ENCODE measurements around the gene CISD3.
A peak's percentile ranks its signal among the peaks of the same experiment; 100 is the strongest.
"Not testable (repeated sequence)": the region's sequence is repeated elsewhere in the genome, so short reads cannot be mapped to it uniquely, and the experiment has no call there.

Gene CISD3

DNA sequence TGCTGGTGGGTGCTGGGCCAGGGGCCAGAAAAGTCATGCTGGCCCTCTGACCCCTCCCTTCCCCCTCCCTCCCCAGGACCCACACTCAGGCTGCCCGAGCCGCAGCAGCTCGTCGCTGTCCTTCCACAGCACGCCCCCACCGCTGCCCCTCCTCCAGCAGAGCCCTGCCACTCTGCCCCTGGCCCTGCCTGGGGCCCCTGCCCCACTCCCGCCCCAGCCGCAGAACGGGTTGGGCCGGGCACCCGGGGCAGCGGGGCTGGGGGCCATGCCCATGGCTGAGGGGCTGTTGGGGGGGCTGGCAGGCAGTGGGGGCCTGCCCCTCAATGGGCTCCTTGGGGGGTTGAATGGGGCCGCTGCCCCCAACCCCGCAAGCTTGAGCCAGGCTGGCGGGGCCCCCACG is 8.3 kb upstream of the CISD3 start:
- no peaks in the 10 kb centered on the region for H3K27me3 ChIP-seq (replicated peaks; ENCODE audit: control insufficient read depth, insufficient read depth, low read length)
- TF ChIP-seq, protein P1, sequence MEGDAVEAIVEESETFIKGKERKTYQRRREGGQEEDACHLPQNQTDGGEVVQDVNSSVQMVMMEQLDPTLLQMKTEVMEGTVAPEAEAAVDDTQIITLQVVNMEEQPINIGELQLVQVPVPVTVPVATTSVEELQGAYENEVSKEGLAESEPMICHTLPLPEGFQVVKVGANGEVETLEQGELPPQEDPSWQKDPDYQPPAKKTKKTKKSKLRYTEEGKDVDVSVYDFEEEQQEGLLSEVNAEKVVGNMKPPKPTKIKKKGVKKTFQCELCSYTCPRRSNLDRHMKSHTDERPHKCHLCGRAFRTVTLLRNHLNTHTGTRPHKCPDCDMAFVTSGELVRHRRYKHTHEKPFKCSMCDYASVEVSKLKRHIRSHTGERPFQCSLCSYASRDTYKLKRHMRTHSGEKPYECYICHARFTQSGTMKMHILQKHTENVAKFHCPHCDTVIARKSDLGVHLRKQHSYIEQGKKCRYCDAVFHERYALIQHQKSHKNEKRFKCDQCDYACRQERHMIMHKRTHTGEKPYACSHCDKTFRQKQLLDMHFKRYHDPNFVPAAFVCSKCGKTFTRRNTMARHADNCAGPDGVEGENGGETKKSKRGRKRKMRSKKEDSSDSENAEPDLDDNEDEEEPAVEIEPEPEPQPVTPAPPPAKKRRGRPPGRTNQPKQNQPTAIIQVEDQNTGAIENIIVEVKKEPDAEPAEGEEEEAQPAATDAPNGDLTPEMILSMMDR (IDR thresholded peaks at IDR 0.05; ENCODE audit: insufficient read depth, low read length, poor library complexity, severe bottlenecking): no peak
- no peak overlapping the region for H3K4me3 ChIP-seq (replicated peaks; ENCODE audit: low read depth, low read length)
- DNase-seq (ENCODE audit: extremely low read depth, insufficient read length): no peak
- peaks cover 34% of the 10 kb centered on the region for H3K36me3 ChIP-seq (ENCODE audit: control insufficient read depth, insufficient read depth, low read length)

DNA sequence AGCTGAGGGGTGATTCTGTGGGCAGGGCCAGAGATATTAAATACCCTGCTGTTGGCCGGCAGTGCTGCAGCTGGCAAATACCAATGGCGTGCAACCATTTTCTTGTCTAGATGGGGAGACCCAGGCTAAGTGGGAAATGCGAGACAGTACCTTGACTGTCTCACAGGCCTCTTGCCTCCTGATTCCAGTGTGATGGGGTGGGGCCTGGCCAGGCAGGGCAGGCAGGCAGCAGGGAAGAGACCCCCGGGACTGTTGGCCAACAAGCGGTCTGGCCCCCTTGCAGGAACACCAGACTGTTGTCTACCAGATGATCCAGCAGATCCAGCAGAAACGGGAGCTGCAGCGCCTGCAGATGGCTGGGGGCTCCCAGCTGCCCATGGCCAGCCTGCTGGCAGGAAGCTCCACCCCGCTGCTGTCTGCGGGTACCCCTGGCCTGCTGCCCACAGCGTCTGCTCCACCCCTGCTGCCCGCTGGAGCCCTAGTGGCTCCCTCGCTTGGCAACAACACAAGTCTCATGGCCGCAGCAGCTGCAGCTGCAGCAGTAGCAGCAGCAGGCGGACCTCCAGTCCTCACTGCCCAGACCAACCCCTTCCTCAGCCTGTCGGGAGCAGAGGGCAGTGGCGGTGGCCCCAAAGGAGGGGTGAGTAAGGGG is 5.7 kb upstream of the CISD3 start:
- no peaks in the 10 kb centered on the region for H3K27me3 ChIP-seq (replicated peaks; ENCODE audit: control insufficient read depth, insufficient read depth, low read length)
- peaks cover 19% of the 10 kb centered on the region for H3K36me3 ChIP-seq (ENCODE audit: control insufficient read depth, insufficient read depth, low read length)
- H3K4me3 ChIP-seq (replicated peaks; ENCODE audit: low read depth, low read length): no peak overlapping the region
- DNase-seq (ENCODE audit: extremely low read depth, insufficient read length): no peak
- TF ChIP-seq, protein P1 (IDR thresholded peaks at IDR 0.05; ENCODE audit: insufficient read depth, low read length, poor library complexity, severe bottlenecking): no peak

DNA sequence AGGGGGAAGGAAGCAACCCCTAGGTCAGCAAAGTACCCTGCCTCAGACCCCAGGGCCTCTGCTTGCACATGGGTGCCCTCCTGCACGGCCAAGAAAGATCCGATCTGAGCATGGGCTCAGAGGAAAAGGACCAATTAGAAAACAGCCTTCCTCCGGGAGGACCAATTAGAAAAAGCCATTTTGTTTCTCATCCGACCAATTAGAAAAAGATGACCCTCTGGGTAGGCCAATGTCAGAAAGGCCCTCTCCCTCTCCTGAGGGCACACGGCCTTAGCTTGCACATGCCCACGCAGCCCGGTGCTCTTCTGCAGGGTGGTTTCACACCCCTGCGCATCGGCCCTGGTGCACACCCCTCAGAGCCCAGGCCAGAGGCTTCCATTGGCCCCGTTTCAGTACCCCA is 5.1 kb upstream of the CISD3 start:
- TF ChIP-seq, protein P1 (IDR thresholded peaks at IDR 0.05; ENCODE audit: insufficient read depth, low read length, poor library complexity, severe bottlenecking): no peak
- no peak overlapping the region for H3K4me3 ChIP-seq (replicated peaks; ENCODE audit: low read depth, low read length)
- peaks cover 17% of the 10 kb centered on the region for H3K36me3 ChIP-seq (ENCODE audit: control insufficient read depth, insufficient read depth, low read length)
- no peaks in the 10 kb centered on the region for H3K27me3 ChIP-seq (replicated peaks; ENCODE audit: control insufficient read depth, insufficient read depth, low read length)
- DNase-seq (ENCODE audit: extremely low read depth, insufficient read length): no peak

DNA sequence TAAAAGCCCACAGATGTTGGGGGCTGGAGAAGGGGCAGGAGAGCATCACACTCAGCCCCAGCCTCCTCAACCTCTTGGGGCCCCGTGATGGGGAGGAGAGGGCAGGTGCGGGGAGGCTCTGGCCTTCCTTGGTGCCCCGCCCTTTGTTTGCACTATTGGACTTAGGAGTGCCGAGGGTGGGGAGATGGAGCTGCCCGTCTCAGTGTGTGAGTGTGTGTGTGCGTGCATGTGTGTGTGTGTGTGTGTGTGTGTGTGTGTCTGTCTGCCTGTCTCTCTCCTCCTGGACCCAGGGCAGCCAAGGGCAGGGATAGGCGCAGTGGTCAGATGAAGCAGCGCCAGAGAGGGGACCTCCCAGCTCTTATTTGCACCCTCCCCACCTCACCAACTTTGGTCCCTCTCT is 4.0 kb upstream of the CISD3 start:
- not testable (repeated sequence) for H3K27me3 ChIP-seq (replicated peaks; ENCODE audit: control insufficient read depth, insufficient read depth, low read length); DNase-seq (ENCODE audit: extremely low read depth, insufficient read length); H3K4me3 ChIP-seq (replicated peaks; ENCODE audit: low read depth, low read length)
- peaks cover 13% of the 10 kb centered on the region for H3K36me3 ChIP-seq (ENCODE audit: control insufficient read depth, insufficient read depth, low read length)

DNA sequence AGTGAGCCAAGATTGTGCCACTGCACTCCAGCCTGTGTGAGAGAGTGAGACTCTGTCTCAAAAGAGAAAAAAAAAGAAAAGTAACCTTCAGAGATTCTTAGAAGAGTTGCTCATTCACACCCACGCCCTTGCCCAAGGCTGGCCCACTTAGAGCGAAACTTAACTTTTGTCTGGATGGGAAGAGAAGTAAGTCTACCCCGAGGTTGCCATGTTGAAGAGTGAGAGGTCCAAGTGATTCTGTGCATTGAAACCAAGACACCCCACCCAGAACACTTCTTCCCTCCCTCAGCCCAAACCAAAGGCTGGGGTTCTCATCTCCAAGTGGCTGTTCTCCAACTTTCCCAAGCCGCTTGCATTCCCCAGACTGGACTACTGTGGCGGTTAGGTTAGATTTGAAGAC is 2.4 kb upstream of the CISD3 start:
- TF ChIP-seq, protein P1 (IDR thresholded peaks at IDR 0.05; ENCODE audit: insufficient read depth, low read length, poor library complexity, severe bottlenecking): no peak
- no peak for DNase-seq (ENCODE audit: extremely low read depth, insufficient read length)
- Histone ChIP-seq H3K27me3 (replicated peaks; ENCODE audit: control insufficient read depth, insufficient read depth, low read length) (no peaks in the 10 kb centered on the region), H3K4me3 (replicated peaks; ENCODE audit: low read depth, low read length) (no peak overlapping the region), H3K36me3 (ENCODE audit: control insufficient read depth, insufficient read depth, low read length) (peaks cover 8% of the 10 kb centered on the region)

DNA sequence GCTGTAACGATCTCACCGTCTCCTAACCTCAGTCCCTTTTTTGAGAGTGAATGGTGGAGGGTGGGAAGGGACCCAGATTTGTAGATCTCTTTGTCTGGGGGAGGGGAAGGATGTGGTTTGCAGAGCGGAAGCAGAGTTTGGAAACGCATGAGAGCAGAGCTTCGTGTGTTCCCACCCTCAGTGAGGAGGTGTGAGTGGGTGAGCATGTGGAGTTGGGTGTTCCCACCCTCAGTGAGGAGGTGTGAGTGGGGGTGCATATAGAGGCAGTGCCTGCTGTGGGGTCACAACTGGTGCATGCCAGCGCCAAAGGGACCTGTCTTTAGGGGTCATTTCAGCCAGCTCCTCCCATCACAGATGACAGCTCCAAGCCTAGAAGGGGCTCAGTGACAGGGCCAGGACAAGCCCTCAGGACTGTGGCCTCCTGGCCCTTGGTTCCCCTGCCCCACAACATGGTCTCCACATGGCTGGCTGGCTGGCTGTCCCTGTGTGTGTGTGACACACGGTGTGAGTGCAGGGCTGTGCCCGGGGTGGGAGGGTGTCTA is 1.8 kb upstream of the CISD3 start:
- TF ChIP-seq, protein P1 (IDR thresholded peaks at IDR 0.05; ENCODE audit: insufficient read depth, low read length, poor library complexity, severe bottlenecking): no peak
- no peak overlapping the region for H3K4me3 ChIP-seq (replicated peaks; ENCODE audit: low read depth, low read length)
- peak; percentile 61 for DNase-seq (ENCODE audit: extremely low read depth, insufficient read length)

More for the DNA sequence above, 1.8 kb upstream of the CISD3 start:
- Histone ChIP-seq H3K27me3 (replicated peaks; ENCODE audit: control insufficient read depth, insufficient read depth, low read length) (no peaks in the 10 kb centered on the region), H3K36me3 (ENCODE audit: control insufficient read depth, insufficient read depth, low read length) (peaks cover 7% of the 10 kb centered on the region)
